WI38 (cell line): ENCODE measurements around the gene GNL3.

Source experiments
- H3K4me3 ChIP-seq: 2 replicates; pipeline ENCODE4 v1.5.1; 2011; ENCODE audit warnings: low read depth, mild to moderate bottlenecking, control low read depth, low read length
- TF ChIP-seq, protein P1 (sequence below): IDR thresholded peaks from 2 replicates; pipeline ENCODE4 v1.5.1; 2012; ENCODE audit warnings: low read depth, mild to moderate bottlenecking, control low read depth, low read length

Gene GNL3

DNA sequence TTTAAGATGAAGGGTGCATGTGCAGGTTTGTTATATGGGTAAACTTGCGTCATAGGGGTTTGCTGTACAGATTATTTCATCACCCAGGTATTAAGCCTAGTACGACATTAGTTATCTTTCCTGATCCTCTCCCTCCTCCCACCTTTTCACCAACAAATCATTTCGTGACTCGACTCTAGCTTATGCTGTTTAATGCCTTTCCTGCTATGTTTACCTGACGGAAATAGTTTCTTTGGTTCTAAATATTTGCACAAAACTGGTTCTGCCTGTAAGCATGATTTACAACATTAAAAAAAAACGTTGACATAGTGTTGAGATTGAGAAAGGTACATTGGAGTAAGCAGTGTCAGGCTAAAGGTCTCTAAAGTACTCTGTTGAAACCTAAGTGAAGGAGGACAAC is 2.4 kb downstream of the GNL3 start:
- TF ChIP-seq, protein P1, sequence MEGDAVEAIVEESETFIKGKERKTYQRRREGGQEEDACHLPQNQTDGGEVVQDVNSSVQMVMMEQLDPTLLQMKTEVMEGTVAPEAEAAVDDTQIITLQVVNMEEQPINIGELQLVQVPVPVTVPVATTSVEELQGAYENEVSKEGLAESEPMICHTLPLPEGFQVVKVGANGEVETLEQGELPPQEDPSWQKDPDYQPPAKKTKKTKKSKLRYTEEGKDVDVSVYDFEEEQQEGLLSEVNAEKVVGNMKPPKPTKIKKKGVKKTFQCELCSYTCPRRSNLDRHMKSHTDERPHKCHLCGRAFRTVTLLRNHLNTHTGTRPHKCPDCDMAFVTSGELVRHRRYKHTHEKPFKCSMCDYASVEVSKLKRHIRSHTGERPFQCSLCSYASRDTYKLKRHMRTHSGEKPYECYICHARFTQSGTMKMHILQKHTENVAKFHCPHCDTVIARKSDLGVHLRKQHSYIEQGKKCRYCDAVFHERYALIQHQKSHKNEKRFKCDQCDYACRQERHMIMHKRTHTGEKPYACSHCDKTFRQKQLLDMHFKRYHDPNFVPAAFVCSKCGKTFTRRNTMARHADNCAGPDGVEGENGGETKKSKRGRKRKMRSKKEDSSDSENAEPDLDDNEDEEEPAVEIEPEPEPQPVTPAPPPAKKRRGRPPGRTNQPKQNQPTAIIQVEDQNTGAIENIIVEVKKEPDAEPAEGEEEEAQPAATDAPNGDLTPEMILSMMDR, result no peak
- no peak overlapping the region for H3K4me3 ChIP-seq

DNA sequence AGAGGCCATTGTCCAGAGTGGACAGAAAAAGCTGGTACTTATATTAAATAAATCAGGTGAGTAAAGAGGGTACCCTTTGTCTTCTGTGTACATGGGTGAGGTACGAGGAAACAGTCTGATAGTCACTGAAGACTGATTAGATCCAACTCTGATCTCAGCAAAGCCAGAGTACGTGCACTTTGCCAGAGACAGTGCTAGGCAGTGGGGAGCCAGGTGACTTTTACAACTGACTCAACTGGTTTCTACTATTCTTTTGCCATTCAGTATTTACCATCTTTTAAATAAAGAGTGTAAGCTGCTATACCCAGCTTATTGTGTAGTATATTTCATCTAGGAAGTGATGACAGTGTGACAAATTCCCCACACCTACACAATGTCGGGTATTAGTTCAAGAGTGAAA is 3.3 kb downstream of the GNL3 start:
- no peak overlapping the region for H3K4me3 ChIP-seq

DNA sequence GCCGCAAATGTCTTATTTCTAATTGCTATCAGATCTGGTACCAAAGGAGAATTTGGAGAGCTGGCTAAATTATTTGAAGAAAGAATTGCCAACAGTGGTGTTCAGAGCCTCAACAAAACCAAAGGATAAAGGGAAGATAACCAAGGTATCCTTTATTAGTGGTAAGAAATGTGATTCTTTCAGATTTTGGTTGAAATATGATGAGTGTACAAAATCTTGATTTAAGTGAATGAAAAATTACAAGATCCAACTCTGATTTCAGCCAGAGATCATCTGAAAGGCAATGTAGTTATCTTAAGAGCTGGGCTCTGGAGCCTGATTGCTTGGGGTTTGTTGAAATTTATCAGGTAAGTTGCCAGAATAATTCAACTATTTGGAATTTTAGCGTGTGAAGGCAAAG is 4.7 kb downstream of the GNL3 start:
- TF ChIP-seq, protein P1, result no peak
- H3K4me3 ChIP-seq, result no peak overlapping the region

More for the DNA sequence above, 3.3 kb downstream of the GNL3 start:
- TF ChIP-seq, protein P1, result no peak

DNA sequence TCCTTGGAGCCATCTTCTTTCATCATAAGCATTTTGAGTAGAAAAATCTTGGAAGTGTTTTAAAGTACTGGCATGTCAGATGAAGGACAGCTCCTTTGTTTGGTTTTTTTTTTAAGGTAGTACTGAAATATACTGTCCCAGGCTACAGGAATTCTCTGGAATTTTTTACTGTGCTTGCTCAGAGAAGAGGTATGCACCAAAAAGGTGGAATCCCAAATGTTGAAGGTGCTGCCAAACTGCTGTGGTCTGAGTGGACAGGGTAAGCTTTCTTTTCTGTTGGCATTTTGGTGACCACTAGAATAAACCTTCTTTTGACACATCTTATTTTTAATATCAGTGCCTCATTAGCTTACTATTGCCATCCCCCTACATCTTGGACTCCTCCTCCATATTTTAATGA is 7.2 kb downstream of the GNL3 start:
- no peak overlapping the region for H3K4me3 ChIP-seq
- TF ChIP-seq, protein P1, result no peak

DNA sequence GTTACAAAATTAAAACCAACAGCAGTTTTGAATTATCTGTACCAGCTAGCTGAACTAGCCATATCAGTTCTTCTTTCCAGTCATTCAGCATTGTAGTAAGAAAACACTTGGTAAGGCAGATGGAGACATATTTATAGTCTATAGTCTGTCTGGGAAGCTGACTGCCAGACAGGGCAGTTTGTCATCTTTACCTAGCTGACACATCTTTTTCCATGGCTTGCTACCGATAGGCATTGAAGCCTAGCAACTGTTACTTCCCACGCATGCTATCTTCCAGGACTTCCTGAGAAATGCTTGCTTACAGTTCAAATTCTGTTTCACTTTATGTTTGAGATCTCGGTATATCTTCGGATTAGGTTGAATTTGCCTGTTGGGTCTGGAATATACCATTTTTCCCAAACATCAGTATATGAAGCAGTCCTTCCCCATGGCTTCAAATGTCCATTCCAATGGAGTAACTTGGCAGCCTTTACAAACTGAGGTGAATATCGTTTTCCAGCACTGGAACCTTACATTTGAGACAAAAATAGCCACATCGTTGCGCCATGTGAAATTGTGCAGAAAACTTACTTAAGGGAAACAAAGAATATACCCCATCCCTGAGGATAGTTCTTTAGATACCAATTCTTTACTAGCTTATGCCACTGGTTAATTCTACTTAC is 8.8 kb downstream of the GNL3 start:
- no peak overlapping the region for H3K4me3 ChIP-seq
- TF ChIP-seq, protein P1, result no peak

DNA sequence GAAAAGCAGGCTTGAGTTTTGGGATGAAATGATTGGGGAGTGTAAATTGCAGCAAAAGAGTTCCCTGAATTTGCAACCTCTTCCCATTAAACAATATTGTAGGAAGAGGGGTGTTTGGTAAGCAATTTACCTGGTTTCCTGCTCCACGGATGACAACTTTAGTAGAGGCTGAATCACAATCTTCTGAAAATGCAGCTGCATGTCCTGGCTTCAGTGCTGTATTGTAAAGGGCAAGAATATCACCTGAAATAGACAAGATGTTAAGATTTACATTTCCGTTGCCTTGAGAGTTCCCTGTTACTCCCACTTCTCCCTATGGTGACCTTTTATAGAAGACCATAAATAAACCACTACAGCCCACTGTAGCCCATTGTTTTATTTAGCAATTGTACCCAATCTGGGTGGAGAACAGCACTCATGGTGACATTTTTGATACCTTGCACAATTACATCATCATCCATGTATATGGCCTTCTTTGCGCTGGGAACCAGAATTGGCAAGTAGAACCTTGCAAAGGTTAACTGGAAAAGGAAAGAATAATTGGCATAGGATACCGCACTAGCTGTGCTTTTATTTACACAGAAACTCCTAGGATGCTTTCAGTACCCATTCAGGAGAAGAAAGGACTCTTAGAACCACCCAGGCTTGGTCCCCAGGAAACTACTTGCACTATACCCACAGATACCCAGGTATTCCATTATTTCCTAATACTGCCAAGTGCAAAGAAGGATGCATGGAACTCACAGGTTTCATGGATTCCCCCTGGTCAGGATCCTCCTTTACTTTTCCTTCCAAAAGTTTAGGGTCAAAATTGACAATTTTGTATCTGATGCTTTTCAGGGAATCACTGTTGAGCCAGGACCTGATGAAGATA is 10.2 kb downstream of the GNL3 start:
- no peak overlapping the region for H3K4me3 ChIP-seq
- TF ChIP-seq, protein P1, result no peak
